ENCODE measurements around the gene CRYM. TPM values are rescaled to one million over a fixed set of nuclear protein-coding genes. Genes with fewer than 3 reads are reported as not detected.
"Not testable (repeated sequence)": the region's sequence is repeated elsewhere in the genome, so short reads cannot be mapped to it uniquely, and the experiment has no call there.

Gene CRYM
- total RNA-seq, 2 experiments from 2014 or later: not detected

DNA sequence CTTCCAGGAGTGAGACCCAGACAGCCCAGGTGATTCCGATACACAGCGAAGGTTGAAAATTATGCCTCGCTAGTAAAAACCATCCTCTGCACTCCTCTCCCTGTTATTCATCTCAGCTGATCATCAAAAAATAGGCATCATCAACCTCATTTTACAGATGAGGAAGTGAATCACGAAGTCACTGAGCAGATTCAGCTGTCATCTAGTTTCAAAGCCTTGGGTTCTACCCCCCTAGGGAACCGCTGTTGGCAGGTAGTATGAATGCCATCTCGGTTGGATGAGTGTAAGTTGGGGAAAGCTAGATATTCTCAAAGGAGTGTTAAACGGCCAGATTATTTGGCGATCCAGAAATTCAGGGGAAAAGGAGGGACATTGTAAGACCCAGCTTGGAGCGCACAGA is 2.0 kb downstream of the CRYM start:
- no peak overlapping the region for H3K27ac Mint-ChIP-seq
- Histone ChIP-seq H3K4me3 (ENCODE audit: low read length) (no peak overlapping the region), H3K4me1 (ENCODE audit: insufficient read depth, low read length) (peaks cover 7% of the 10 kb centered on the region), H3K9me3 (ENCODE audit: control insufficient read depth in 1 of 2, insufficient read depth in 1 of 2, low read length in 2 of 2) (peaks cover 0 to 9% of the 10 kb centered on the region in 2 experiments), H3K27ac (ENCODE audit: low read depth in 1 of 2, low read length in 2 of 2) (no peak overlapping the region), H3K36me3 (ENCODE audit: insufficient read depth, low read length) (no peaks in the 10 kb centered on the region), H3K27me3 (ENCODE audit: control insufficient read depth in 1 of 2, insufficient read depth in 2 of 2, low read length in 2 of 2) (peaks cover 21 to 53% of the 10 kb centered on the region in 2 experiments)
- TF ChIP-seq, protein P1, sequence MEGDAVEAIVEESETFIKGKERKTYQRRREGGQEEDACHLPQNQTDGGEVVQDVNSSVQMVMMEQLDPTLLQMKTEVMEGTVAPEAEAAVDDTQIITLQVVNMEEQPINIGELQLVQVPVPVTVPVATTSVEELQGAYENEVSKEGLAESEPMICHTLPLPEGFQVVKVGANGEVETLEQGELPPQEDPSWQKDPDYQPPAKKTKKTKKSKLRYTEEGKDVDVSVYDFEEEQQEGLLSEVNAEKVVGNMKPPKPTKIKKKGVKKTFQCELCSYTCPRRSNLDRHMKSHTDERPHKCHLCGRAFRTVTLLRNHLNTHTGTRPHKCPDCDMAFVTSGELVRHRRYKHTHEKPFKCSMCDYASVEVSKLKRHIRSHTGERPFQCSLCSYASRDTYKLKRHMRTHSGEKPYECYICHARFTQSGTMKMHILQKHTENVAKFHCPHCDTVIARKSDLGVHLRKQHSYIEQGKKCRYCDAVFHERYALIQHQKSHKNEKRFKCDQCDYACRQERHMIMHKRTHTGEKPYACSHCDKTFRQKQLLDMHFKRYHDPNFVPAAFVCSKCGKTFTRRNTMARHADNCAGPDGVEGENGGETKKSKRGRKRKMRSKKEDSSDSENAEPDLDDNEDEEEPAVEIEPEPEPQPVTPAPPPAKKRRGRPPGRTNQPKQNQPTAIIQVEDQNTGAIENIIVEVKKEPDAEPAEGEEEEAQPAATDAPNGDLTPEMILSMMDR (IDR thresholded peaks at IDR 0.05): no peak
- peaks cover 68% of the 10 kb centered on the region for H3K27me3 Mint-ChIP-seq
- H3K4me1 Mint-ChIP-seq (ENCODE audit: low read depth): no peaks in the 10 kb centered on the region
- H3K4me3 Mint-ChIP-seq: no peak overlapping the region
- intact Hi-C loops (cut with DNase I, micrococcal nuclease): loop anchor here in 1 of 2 experiments (10.0 kb wide), 1 partner anchor 1419 kb away; no protein-coding TSS in a partner anchor
- no peaks in the 10 kb centered on the region for H3K9me3 Mint-ChIP-seq
- ATAC-seq (ENCODE audit: poor library complexity): no peak
- DNase-seq: no peak
- ChIA-PET CTCF (no interaction called here), POLR2A (no interaction called here)
- no peaks in the 10 kb centered on the region for H3K36me3 Mint-ChIP-seq (ENCODE audit: low read depth)

DNA sequence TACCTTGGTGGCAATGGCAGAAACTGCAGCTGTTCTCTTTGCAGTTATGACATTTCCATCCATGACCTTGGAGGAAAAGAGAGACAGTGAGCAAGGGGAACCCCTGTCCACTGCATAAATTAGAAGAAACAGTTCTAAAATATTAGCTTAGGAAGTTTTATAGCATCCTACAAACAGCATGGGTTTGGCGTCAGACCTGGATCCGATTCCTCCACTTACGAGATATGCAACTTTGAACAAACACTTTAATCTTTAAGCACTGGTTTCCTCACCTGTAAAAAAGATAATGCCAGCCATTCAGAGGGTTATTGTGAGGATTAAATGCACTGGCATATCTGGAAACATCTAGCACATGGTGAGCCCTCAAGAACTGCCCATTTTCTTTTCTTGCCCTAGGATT is 2.6 kb downstream of the CRYM start:
- H3K36me3 ChIP-seq (ENCODE audit: insufficient read depth, low read length): no peaks in the 10 kb centered on the region
- peaks cover 0 to 9% of the 10 kb centered on the region in 2 experiments for H3K9me3 ChIP-seq (ENCODE audit: control insufficient read depth in 1 of 2, insufficient read depth in 1 of 2, low read length in 2 of 2)
- intact Hi-C loops (cut with DNase I, micrococcal nuclease): loop anchor here in 1 of 2 experiments (10.0 kb wide), 1 partner anchor 1419 kb away; no protein-coding TSS in a partner anchor
- Mint-ChIP-seq H3K4me3 (no peak overlapping the region), H3K36me3 (ENCODE audit: low read depth) (no peaks in the 10 kb centered on the region), H3K27ac (no peak overlapping the region), H3K9me3 (no peaks in the 10 kb centered on the region), H3K27me3 (peaks cover 65% of the 10 kb centered on the region), H3K4me1 (ENCODE audit: low read depth) (no peaks in the 10 kb centered on the region)
- POLR2A ChIA-PET: no interaction called here
- TF ChIP-seq, protein P1 (IDR thresholded peaks at IDR 0.05): no peak
- ATAC-seq (ENCODE audit: poor library complexity) (no peak), DNase-seq (no peak)
- H3K4me1 ChIP-seq (ENCODE audit: insufficient read depth, low read length): peaks cover 7% of the 10 kb centered on the region
- H3K27me3 ChIP-seq (ENCODE audit: control insufficient read depth in 1 of 2, insufficient read depth in 2 of 2, low read length in 2 of 2): peaks cover 20 to 51% of the 10 kb centered on the region in 2 experiments
- no peak overlapping the region for H3K4me3 ChIP-seq (ENCODE audit: low read length)
- CTCF ChIA-PET: no interaction called here
- no peak overlapping the region for H3K27ac ChIP-seq (ENCODE audit: low read depth in 1 of 2, low read length in 2 of 2)

DNA sequence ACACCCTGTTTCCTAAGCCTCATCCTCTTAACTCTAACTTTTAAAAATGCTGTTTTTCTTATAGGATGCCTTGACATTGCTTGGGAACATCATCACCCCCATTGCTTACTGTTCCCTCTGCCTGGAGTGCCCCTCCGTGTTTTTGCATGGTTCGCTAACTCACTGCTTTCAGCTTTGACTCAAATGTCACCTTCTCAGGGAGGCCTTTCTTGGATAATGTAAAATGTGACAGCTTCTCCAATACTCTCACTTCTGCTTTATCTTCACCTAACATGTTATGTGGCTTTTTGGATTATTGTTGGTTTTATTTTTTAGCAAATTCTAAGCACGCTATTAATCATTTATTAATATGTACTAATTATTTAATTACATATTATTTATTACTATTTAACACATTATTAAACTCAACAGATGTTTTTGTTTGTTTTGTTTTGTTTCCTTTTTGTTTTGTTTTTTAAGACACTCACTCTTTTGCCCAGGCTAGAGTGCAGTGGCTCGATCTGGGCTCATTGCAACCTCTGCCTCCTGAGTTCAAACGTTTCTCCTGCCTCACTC is 3.8 kb downstream of the CRYM start:
- POLR2A ChIA-PET: no interaction called here
- no peak for DNase-seq
- ATAC-seq (ENCODE audit: poor library complexity): no peak
- Mint-ChIP-seq H3K4me1 (ENCODE audit: low read depth) (no peaks in the 10 kb centered on the region), H3K27me3 (peaks cover 55% of the 10 kb centered on the region), H3K9me3 (no peaks in the 10 kb centered on the region), H3K27ac (no peak overlapping the region), H3K36me3 (ENCODE audit: low read depth) (no peaks in the 10 kb centered on the region), H3K4me3 (no peak overlapping the region)
- TF ChIP-seq, protein P1 (IDR thresholded peaks at IDR 0.05): no peak
- intact Hi-C loops (cut with DNase I, micrococcal nuclease): loop anchor here in 1 of 2 experiments (10.0 kb wide), 1 partner anchor 1421 kb away; no protein-coding TSS in a partner anchor
- CTCF ChIA-PET: no interaction called here
- H3K4me1 ChIP-seq (ENCODE audit: insufficient read depth, low read length): peaks cover 7% of the 10 kb centered on the region
- H3K27me3 ChIP-seq (ENCODE audit: control insufficient read depth in 1 of 2, insufficient read depth in 2 of 2, low read length in 2 of 2): peaks cover 18 to 39% of the 10 kb centered on the region in 2 experiments
- no peaks in the 10 kb centered on the region for H3K36me3 ChIP-seq (ENCODE audit: insufficient read depth, low read length)
- peaks cover 0 to 9% of the 10 kb centered on the region in 2 experiments for H3K9me3 ChIP-seq (ENCODE audit: control insufficient read depth in 1 of 2, insufficient read depth in 1 of 2, low read length in 2 of 2)
- H3K4me3 ChIP-seq (ENCODE audit: low read length): no peak overlapping the region
- no peak overlapping the region for H3K27ac ChIP-seq (ENCODE audit: low read depth in 1 of 2, low read length in 2 of 2)

DNA sequence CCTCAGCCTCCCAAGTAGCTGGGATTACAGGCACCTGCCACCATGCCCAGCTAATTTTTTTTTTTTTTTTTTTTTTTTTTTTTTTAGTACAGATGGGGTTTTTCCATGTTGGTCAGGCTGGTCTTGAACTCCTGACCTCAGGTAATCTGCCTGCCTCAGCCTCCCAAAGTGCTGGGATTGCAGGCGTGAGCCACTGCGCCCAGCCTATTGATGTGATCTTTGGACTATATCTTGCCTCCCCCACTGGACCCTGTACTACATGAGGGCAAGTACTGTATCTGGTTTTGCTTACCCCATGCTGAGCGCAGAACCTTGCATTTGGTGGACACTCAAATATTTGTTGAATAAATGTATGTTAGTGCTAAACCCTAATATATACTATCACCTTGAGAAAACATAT is 5.3 kb downstream of the CRYM start:
- H3K27ac Mint-ChIP-seq; H3K27ac ChIP-seq (ENCODE audit: low read depth in 1 of 2, low read length in 2 of 2); H3K4me3 ChIP-seq (ENCODE audit: low read length); DNase-seq; H3K36me3 ChIP-seq (ENCODE audit: insufficient read depth, low read length); H3K4me3 Mint-ChIP-seq; POLR2A ChIA-PET; H3K4me1 Mint-ChIP-seq (ENCODE audit: low read depth); H3K36me3 Mint-ChIP-seq (ENCODE audit: low read depth); ATAC-seq (ENCODE audit: poor library complexity); H3K9me3 ChIP-seq (ENCODE audit: control insufficient read depth in 1 of 2, insufficient read depth in 1 of 2, low read length in 2 of 2); H3K9me3 Mint-ChIP-seq; CTCF ChIA-PET; H3K4me1 ChIP-seq (ENCODE audit: insufficient read depth, low read length): not testable (repeated sequence)
- H3K27me3 ChIP-seq (ENCODE audit: control insufficient read depth in 1 of 2, insufficient read depth in 2 of 2, low read length in 2 of 2): peaks cover 12 to 24% of the 10 kb centered on the region in 2 experiments
- peaks cover 40% of the 10 kb centered on the region for H3K27me3 Mint-ChIP-seq
- intact Hi-C loops (cut with DNase I, micrococcal nuclease): loop anchor here in 1 of 2 experiments (10.0 kb wide), 1 partner anchor 1422 kb away; no protein-coding TSS in a partner anchor

Data from CD4-positive, alpha-beta T cell (primary cell).